Liver (tissue), 9 donors: ENCODE data around the gene OR5AR1. TPM values are rescaled to one million over a fixed set of nuclear protein-coding genes. Genes with fewer than 3 reads are reported as not detected.
"Not testable (repeated sequence)": the region's sequence is repeated elsewhere in the genome, so short reads cannot be mapped to it uniquely, and the experiment has no call there.

ENCODE experiments used
- DNase-seq: peaks from one replicate; pipeline ENCODE4 v3.0.0-alpha.2; 2017; ENCODE audit warnings: low spot score
- H3K27ac ChIP-seq, 2 donors: one replicate each; pipeline ENCODE4 v1.7.0; 2013; ENCODE audit warnings: inconsistent platforms in 2 of 2, low read length in 2 of 2, control low read depth in 1 of 2, low read depth in 1 of 2, mild to moderate bottlenecking in 1 of 2
- H3K27me3 ChIP-seq, 4 donors: one replicate each; pipeline versions ENCODE4 v1.6.1 to v1.7.0; 2013; ENCODE audit warnings: low read length in 3 of 4, inconsistent platforms in 1 of 4, mild to moderate bottlenecking in 1 of 4, moderate library complexity in 1 of 4; ENCODE audit not compliant: control insufficient read depth in 4 of 4, insufficient read depth in 4 of 4
- H3K36me3 ChIP-seq, 4 donors: one replicate each; pipeline versions ENCODE4 v1.6.1 to v1.7.0; 2013; ENCODE audit warnings: low read length in 3 of 4, mild to moderate bottlenecking in 3 of 4, low read depth in 1 of 4, moderate library complexity in 1 of 4; ENCODE audit not compliant: control insufficient read depth in 4 of 4, insufficient read depth in 3 of 4
- H3K4me1 ChIP-seq, 4 donors: one replicate each; pipeline versions ENCODE4 v1.6.1 to v1.7.0; 2013; ENCODE audit warnings: low read length in 3 of 4, mild to moderate bottlenecking in 3 of 4, moderate library complexity in 1 of 4; ENCODE audit not compliant: control insufficient read depth in 4 of 4, insufficient read depth in 4 of 4
- H3K4me3 ChIP-seq, 3 donors: one replicate each; pipeline versions ENCODE4 v1.6.1 to v1.7.0; 2013; ENCODE audit warnings: low read length in 3 of 3, control low read depth in 1 of 3, low read depth in 1 of 3, mild to moderate bottlenecking in 1 of 3
- H3K9ac ChIP-seq, 2 donors: one replicate each; pipeline ENCODE4 v1.7.0; 2013; ENCODE audit warnings: low read length in 2 of 2, mild to moderate bottlenecking in 2 of 2, moderate library complexity in 2 of 2, control low read depth in 1 of 2, low read depth in 1 of 2
- H3K9me3 ChIP-seq, 4 donors: one replicate each; pipeline versions ENCODE4 v1.6.1 to v1.7.0; 2013; ENCODE audit warnings: low read length in 3 of 4; ENCODE audit not compliant: control insufficient read depth in 4 of 4
- ATF3 ChIP-seq: IDR thresholded peaks from 2 replicates; pipeline ENCODE4 v1.6.1; 2016; ENCODE audit warnings: antibody characterized with exemption
- CTCF ChIP-seq: fragments of 150-350 bp; IDR thresholded peaks from 2 replicates; pipeline ENCODE4 v1.5.1; 2017; ENCODE audit warnings: improper control_type of control experiment, low read depth, low read length; ENCODE audit not compliant: missing input control
- EGR1 ChIP-seq, 2 donors: IDR thresholded peaks; 2 replicates each; pipeline ENCODE4 v1.6.1; 2016 to 2018; ENCODE audit warnings: antibody characterized with exemption in 2 of 2, low read depth in 2 of 2
- FOXA1 ChIP-seq: IDR thresholded peaks from 2 replicates; pipeline ENCODE4 v1.6.1; 2016; ENCODE audit warnings: antibody characterized with exemption
- FOXA2 ChIP-seq: IDR thresholded peaks from 2 replicates; pipeline ENCODE4 v1.6.1; 2016; ENCODE audit warnings: antibody characterized with exemption
- GABPA ChIP-seq, 2 donors: IDR thresholded peaks in 1 of 2; conservative IDR thresholded peaks in 1 of 2; 2 replicates each; pipeline ENCODE4 v1.6.1; 2016; ENCODE audit warnings: antibody characterized with exemption in 2 of 2, mild to moderate bottlenecking in 1 of 2, moderate library complexity in 1 of 2
- HNF4A ChIP-seq, 2 donors: conservative IDR thresholded peaks; 2 replicates each; pipeline ENCODE4 v1.6.1; 2016; ENCODE audit warnings: antibody characterized with exemption in 2 of 2, mild to moderate bottlenecking in 2 of 2
- JUND ChIP-seq, 2 donors: IDR thresholded peaks; 2 replicates each; pipeline ENCODE4 v1.6.1; 2016; ENCODE audit warnings: antibody characterized with exemption in 2 of 2
- MAX ChIP-seq: IDR thresholded peaks from 2 replicates; pipeline ENCODE4 v1.6.1; 2016; ENCODE audit warnings: antibody characterized with exemption
- NR2F2 ChIP-seq: IDR thresholded peaks from 2 replicates; pipeline ENCODE4 v1.6.1; 2016; ENCODE audit warnings: antibody characterized with exemption
- RXRA ChIP-seq, 2 donors: IDR thresholded peaks; 2 replicates each; pipeline ENCODE4 v1.6.1; 2017 to 2018; ENCODE audit warnings: antibody characterized with exemption in 2 of 2, mild to moderate bottlenecking in 1 of 2
- ZBTB33 ChIP-seq: IDR thresholded peaks from 2 replicates; pipeline ENCODE4 v1.6.1; 2016; ENCODE audit warnings: antibody characterized with exemption
- WGBS: extraction: QIAGEN DNeasy Blood & Tissue Kit; methylation state at CpG from one replicate; pipeline ENCODE4 v1.1.7; 2013; 5-methylcytosine and 5-hydroxymethylcytosine counted together
- polyA plus RNA-seq, 2 donors: library from polyadenylated mRNA; stranded (reverse) in 1 of 2; unstranded in 1 of 2; fragments of 200-250 nt in 1 of 2; fragments of >200 nt in 1 of 2; fragmentation: Nextera tagmentation in 1 of 2; extraction: Ambion mirVana in 1 of 2; gene quantifications; one replicate each; pipeline versions ENCODE4 v1.2.1 to v1.2.3, GENCODE V29; 2013 to 2015
- total RNA-seq, 2 donors: library from RNA; depleted of rRNA; stranded (reverse); fragments of >200 nt; gene quantifications; one replicate each; pipeline ENCODE4 v1.2.3, GENCODE V29; 2014
- donor health status: healthy.
- donor health status: healthy.
- donor health status: healthy.
- donor health status: healthy.
- donor health status: healthy.

The OR5AR1 gene
- total and polyA plus RNA-seq, 4 donors, result not detected

GRCh38 chr11:56688554-56689100 lies 25.1 kb downstream of the OR5AR1 start:
- no peak overlapping the region for H3K9ac ChIP-seq
- TF ChIP-seq HNF4A (conservative IDR thresholded peaks at IDR 0.05) (no peak), NR2F2 (no peak), EGR1 (IDR thresholded peaks at IDR 0.05; ENCODE audit: low read depth in 2 of 2) (no peak)
- DNase-seq, result no peak
- no peaks in the 10 kb centered on the region for H3K36me3 ChIP-seq
- no peak overlapping the region for H3K27ac ChIP-seq
- H3K4me3 ChIP-seq, result no peak overlapping the region
- WGBS, result 56% methylated on average over 1 of the region's 1 CpG
- H3K9me3 ChIP-seq, result no peaks in the 10 kb centered on the region
- no peaks in the 10 kb centered on the region for H3K4me1 ChIP-seq
- no peaks in the 10 kb centered on the region for H3K27me3 ChIP-seq

GRCh38 chr11:56691179-56691578 lies 27.7 kb downstream of the OR5AR1 start:
- H3K9ac ChIP-seq, H3K27ac ChIP-seq, H3K4me1 ChIP-seq, H3K4me3 ChIP-seq, DNase-seq, H3K27me3 ChIP-seq, H3K9me3 ChIP-seq, H3K36me3 ChIP-seq: not testable (repeated sequence)
- WGBS, result 75% methylated on average over 3 of the region's 3 CpGs

GRCh38 chr11:56693428-56693827 lies 29.9 kb downstream of the OR5AR1 start:
- no peak for TF ChIP-seq GABPA (IDR thresholded peaks at IDR 0.05 in 1 of 2, conservative IDR thresholded peaks at IDR 0.05 in 1 of 2)
- no peak for TF ChIP-seq RXRA (IDR thresholded peaks at IDR 0.05)
- no peak for TF ChIP-seq FOXA2
- no peak for TF ChIP-seq CTCF
- no peak for TF ChIP-seq ATF3
- TF ChIP-seq ZBTB33, result no peak
- TF ChIP-seq MAX, result no peak
- TF ChIP-seq JUND (IDR thresholded peaks at IDR 0.05), result no peak
- TF ChIP-seq HNF4A (conservative IDR thresholded peaks at IDR 0.05), result no peak
- no peak for TF ChIP-seq FOXA1
- Histone ChIP-seq H3K27me3 (no peaks in the 10 kb centered on the region), H3K4me3 (no peak overlapping the region), H3K27ac (no peak overlapping the region), H3K4me1 (no peaks in the 10 kb centered on the region), H3K36me3 (no peaks in the 10 kb centered on the region), H3K9ac (no peak overlapping the region), H3K9me3 (no peaks in the 10 kb centered on the region)
- DNase-seq, result no peak
- 69% methylated on average over 2 of the region's 2 CpGs for WGBS
